ENCODE results near the gene MAPKBP1. TPM values are rescaled to one million over a fixed set of nuclear protein-coding genes. Genes with fewer than 3 reads are reported as not detected.

The MAPKBP1 gene
- total RNA-seq, 1 experiment from 2014 or later: 10.0 TPM

- DNase-seq (ENCODE audit: low spot score): peak; percentile 41
Measured at GRCh38 chr15:41806291-41807181, 32.3 kb downstream of the MAPKBP1 start.

- DNase-seq (ENCODE audit: low spot score): peak; percentile 67
Measured at GRCh38 chr15:41809121-41809520, 34.8 kb downstream of the MAPKBP1 start.

GRCh38 chr15:41809526-41810220, 35.4 kb downstream of the MAPKBP1 start:
- DNase-seq (ENCODE audit: low spot score): no peak

GRCh38 chr15:41810651-41811431, 36.6 kb downstream of the MAPKBP1 start:
- no peak for DNase-seq (ENCODE audit: low spot score)

- DNase-seq (ENCODE audit: low spot score): peak; percentile 64
Measured at GRCh38 chr15:41811432-41812195, 37.3 kb downstream of the MAPKBP1 start.

GRCh38 chr15:41812820-41813375, 38.6 kb downstream of the MAPKBP1 start:
- DNase-seq (ENCODE audit: low spot score): no peak

- no peak for DNase-seq (ENCODE audit: low spot score)
Measured at GRCh38 chr15:41813426-41813825, 39.1 kb downstream of the MAPKBP1 start.

GRCh38 chr15:41814534-41814933, 40.2 kb downstream of the MAPKBP1 start:
- DNase-seq (ENCODE audit: low spot score): no peak

- no peak for DNase-seq (ENCODE audit: low spot score)
Measured at GRCh38 chr15:41816788-41817187, 42.5 kb downstream of the MAPKBP1 start.

- no peak for DNase-seq (ENCODE audit: low spot score)
Measured at GRCh38 chr15:41817327-41817726, 43.0 kb downstream of the MAPKBP1 start.

GRCh38 chr15:41817781-41818180, 43.5 kb downstream of the MAPKBP1 start:
- no peak for DNase-seq (ENCODE audit: low spot score)

GRCh38 chr15:41819455-41820050, 45.3 kb downstream of the MAPKBP1 start:
- DNase-seq (ENCODE audit: low spot score): no peak

GRCh38 chr15:41820791-41821423, 46.6 kb downstream of the MAPKBP1 start:
- DNase-seq (ENCODE audit: low spot score): no peak

- no peak for DNase-seq (ENCODE audit: low spot score)
Measured at GRCh38 chr15:41821831-41822230, 47.5 kb downstream of the MAPKBP1 start.

GRCh38 chr15:41822471-41822870, 48.2 kb downstream of the MAPKBP1 start:
- DNase-seq (ENCODE audit: low spot score): no peak

- DNase-seq (ENCODE audit: low spot score): no peak
Measured at GRCh38 chr15:41822957-41823356, 48.7 kb downstream of the MAPKBP1 start.

- DNase-seq (ENCODE audit: low spot score): no peak
Measured at GRCh38 chr15:41823502-41823901, 49.2 kb downstream of the MAPKBP1 start.

GRCh38 chr15:41824062-41824745, 49.9 kb downstream of the MAPKBP1 start:
- DNase-seq (ENCODE audit: low spot score): no peak

- no peak for DNase-seq (ENCODE audit: low spot score)
Measured at GRCh38 chr15:41825145-41825544, 50.9 kb downstream of the MAPKBP1 start.

All from A172 (cell line).